HG03025 (cell line): ENCODE measurements around the gene SOX6.
"Not testable (repeated sequence)": the region's sequence is repeated elsewhere in the genome, so short reads cannot be mapped to it uniquely, and the experiment has no call there.

Source experiments
- ATAC-seq: cut with Tn5 transposase; IDR thresholded peaks from one replicate; pipeline ENCODE4 v1.9.1; 2021; ENCODE audit warnings: mild to moderate bottlenecking, moderate library complexity; ENCODE audit not compliant: unreplicated experiment, low FRiP score

The SOX6 gene

GRCh38 chr11:16078936-16079335 is 277.4 kb downstream of the SOX6 start:
- no peak for ATAC-seq

- ATAC-seq, result no peak
Observed at GRCh38 chr11:16070573-16070972, 285.8 kb downstream of the SOX6 start.

GRCh38 chr11:16067268-16067667 is 289.1 kb downstream of the SOX6 start:
- ATAC-seq, result not testable (repeated sequence)

GRCh38 chr11:16059332-16059731 is 297.0 kb downstream of the SOX6 start:
- ATAC-seq, result no peak

GRCh38 chr11:16058671-16059070 is 297.7 kb downstream of the SOX6 start:
- ATAC-seq, result no peak

- no peak for ATAC-seq
Observed at GRCh38 chr11:16052750-16053149, 303.6 kb downstream of the SOX6 start.

- no peak for ATAC-seq
Observed at GRCh38 chr11:16049611-16050010, 306.7 kb downstream of the SOX6 start.

- ATAC-seq, result no peak
Observed at GRCh38 chr11:16047073-16047472, 309.3 kb downstream of the SOX6 start.

GRCh38 chr11:16043617-16044016 is 312.7 kb downstream of the SOX6 start:
- no peak for ATAC-seq

- ATAC-seq, result no peak
Observed at GRCh38 chr11:16041207-16041606, 315.1 kb downstream of the SOX6 start.

GRCh38 chr11:16040151-16040550 is 316.2 kb downstream of the SOX6 start:
- ATAC-seq, result no peak

- ATAC-seq, result no peak
Observed at GRCh38 chr11:16037179-16037578, 319.2 kb downstream of the SOX6 start.

GRCh38 chr11:16036218-16036617 is 320.1 kb downstream of the SOX6 start:
- ATAC-seq, result no peak

- no peak for ATAC-seq
Observed at GRCh38 chr11:16034074-16034473, 322.3 kb downstream of the SOX6 start.

- no peak for ATAC-seq
Observed at GRCh38 chr11:16032974-16033373, 323.4 kb downstream of the SOX6 start.

- ATAC-seq, result no peak
Observed at GRCh38 chr11:16031210-16031609, 325.1 kb downstream of the SOX6 start.

- ATAC-seq, result no peak
Observed at GRCh38 chr11:16030664-16031063, 325.7 kb downstream of the SOX6 start.

GRCh38 chr11:16029151-16029550 is 327.2 kb downstream of the SOX6 start:
- not testable (repeated sequence) for ATAC-seq

- ATAC-seq, result no peak
Observed at GRCh38 chr11:16028419-16028818, 327.9 kb downstream of the SOX6 start.

- ATAC-seq, result no peak
Observed at GRCh38 chr11:16027621-16028020, 328.7 kb downstream of the SOX6 start.

- ATAC-seq, result no peak
Observed at GRCh38 chr11:16026849-16027248, 329.5 kb downstream of the SOX6 start.

- ATAC-seq, result no peak
Observed at GRCh38 chr11:16018931-16019330, 337.4 kb downstream of the SOX6 start.

GRCh38 chr11:16016468-16016829 is 339.9 kb downstream of the SOX6 start:
- no peak for ATAC-seq
